Central memory CD4-positive, alpha-beta T cell (primary cell): Measurements from ENCODE around the gene TPO.
"Not testable (repeated sequence)": the region's sequence is repeated elsewhere in the genome, so short reads cannot be mapped to it uniquely, and the experiment has no call there.

ENCODE experiments used
- DNase-seq: peaks from one replicate; pipeline ENCODE4 v3.0.0; 2022

Gene TPO

DNA sequence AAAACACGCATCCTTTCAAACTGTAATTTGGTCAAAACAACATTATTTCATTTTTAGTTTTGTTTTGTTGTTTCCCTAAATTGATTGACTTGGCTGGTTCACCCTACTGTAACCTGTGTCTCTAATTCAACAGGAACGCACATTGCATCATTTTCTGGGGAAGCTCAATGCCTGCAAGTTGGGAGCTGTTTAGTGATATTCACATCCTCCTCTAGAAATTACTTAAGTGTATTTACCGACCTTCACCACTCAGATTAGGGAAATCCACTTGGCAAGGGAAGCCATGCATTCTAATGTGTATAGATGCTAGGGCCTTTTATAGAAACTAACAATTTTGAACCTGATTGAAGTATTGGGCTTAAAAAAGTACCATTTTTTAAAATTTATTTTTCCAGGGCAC is 7.3 kb upstream of the TPO start:
- no peak for DNase-seq

- no peak for DNase-seq
These were observed 6.8 kb upstream of the TPO start for GRCh38 chr2:1406434-1406833.

DNA sequence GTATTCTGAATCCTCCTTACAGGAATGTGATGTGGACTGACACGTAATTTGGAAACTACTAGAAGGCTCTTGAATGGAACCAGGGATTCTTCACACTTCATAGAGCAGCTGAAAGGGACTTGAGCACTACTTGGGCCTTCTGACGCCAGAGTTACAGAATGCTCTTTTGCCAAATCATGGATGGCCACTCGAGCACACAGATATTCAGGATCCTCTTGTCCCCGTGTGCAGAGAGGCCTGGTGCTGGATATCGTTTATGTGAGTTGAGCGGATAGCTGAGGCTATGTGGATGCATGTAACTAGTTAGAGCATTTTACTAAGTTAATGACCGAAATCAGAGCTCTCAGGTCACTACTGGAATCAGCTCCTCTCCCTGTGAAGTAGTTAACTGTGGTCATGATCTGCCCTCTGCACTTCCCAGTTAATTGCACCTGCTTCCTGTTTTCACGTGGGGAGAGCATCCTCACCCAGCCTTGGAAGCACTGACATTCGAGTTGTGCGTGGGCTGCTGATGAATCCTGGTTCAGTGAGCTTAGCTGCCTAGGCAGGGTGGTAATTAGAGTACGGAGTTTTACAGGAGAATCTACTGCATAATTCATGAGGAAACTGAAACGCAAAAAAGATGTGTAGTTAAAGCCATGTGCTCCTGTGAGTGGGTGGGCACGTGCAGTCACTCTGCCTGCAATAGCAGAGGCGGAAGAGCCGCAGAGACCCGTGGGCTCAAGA is 5.2 kb upstream of the TPO start:
- DNase-seq, result no peak

- no peak for DNase-seq
These were observed 858 bp downstream of the TPO start for GRCh38 chr2:1414121-1414520.

- DNase-seq, result not testable (repeated sequence)
These were observed 1.6 kb downstream of the TPO start for GRCh38 chr2:1414901-1415300.

- DNase-seq, result no peak
These were observed 2.2 kb downstream of the TPO start for GRCh38 chr2:1415501-1415900.

- no peak for DNase-seq
These were observed 5.3 kb downstream of the TPO start for GRCh38 chr2:1418566-1418965.

DNA sequence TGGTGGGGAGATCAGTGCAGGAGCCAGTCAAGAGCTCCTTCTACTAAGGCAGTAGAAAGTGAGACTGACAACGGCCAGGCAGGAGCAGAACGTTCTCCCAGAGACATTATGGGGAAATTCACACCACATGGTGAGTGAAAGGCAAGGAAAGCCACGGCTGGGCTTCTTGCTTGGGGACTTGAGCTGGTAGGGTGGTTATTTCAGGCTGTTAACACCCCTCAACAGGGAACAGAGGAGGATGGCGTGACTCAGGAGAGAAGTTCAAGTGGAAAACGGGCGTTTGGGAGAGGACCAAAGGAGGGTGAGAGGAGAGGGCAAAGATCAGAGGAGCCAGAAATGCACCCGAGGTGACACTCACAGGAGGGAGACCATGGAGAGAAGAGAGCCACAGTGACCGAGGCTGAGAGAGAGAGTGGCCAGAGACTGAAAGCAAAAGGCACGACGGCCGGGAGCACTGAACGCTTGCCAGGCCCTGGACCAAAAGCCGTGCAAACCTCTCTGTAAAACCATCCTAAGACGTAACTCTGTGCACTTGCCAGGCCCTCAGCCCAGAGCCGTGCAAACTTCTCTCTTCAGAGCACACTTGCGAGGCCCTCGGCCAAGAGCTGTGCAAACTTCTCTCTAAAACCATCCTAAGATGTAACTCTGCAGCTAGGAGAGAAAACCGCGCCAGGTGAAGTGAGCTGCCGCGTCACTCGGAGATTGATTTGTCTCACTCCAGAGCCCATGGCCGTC is 7.7 kb downstream of the TPO start:
- no peak for DNase-seq

DNA sequence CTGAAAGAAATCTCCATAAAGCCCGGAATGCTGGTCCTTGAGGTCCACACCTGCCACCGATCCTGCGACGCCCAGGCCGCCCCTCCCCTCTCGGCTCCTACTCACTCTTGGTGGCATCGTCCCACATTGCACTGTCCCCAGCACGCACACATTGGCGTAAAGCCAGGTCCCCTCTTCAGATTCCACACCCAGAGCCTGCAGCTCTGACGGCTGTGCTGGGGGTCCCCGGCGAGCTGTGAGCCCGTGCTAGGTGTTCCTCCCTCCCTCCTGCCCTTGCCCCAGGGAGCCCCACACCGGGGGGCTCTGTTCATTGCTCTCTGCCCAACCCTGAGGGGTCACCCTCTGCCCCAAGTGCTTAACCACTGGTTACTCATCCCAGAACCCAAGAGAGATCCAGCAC is 8.5 kb downstream of the TPO start:
- DNase-seq, result no peak

DNA sequence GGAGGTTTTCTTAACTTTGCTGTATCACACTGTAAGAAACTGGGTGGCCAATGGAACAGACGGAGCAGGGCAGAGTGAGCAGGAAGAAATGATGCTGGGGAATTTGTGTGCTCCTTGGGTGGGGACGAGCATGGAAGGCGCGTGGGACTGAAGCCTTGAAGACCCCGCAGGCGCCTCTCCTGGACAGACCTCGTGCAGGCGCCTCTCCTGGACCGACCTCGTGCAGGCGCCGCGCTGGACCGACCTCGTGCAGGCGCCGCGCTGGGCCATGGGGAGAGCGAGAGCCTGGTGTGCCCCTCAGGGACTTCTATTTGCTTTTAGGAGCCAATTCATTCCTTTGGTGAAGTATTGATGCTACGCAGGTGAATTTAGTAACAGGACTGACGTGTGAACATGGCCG is 8.9 kb downstream of the TPO start:
- DNase-seq, result no peak

DNA sequence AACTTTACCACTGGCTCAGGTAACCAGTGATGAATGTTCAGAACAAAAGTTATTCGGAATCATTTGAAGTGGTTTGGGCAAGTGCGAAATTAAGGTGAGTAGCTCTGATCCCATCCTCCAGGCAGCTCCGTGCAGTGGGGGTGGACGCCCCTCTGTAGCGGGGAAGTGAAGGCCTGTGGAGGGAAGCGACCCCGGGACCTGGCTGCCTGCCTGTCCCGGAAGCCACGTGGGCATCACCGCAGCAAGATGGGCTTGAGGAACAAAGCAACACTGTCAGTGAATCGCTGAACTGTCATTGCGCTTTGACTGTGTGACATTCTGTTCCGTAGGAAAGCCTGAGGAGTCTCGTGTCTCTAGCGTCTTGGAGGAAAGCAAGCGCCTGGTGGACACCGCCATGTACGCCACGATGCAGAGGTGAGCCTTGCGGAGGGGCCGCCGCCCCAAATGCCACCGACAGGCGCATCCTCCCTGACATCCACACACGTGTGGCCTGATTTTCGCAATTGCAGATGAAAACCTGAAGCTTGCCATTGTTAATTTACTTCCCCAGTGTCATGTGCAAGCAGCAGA is 9.5 kb downstream of the TPO start:
- DNase-seq, result no peak

DNA sequence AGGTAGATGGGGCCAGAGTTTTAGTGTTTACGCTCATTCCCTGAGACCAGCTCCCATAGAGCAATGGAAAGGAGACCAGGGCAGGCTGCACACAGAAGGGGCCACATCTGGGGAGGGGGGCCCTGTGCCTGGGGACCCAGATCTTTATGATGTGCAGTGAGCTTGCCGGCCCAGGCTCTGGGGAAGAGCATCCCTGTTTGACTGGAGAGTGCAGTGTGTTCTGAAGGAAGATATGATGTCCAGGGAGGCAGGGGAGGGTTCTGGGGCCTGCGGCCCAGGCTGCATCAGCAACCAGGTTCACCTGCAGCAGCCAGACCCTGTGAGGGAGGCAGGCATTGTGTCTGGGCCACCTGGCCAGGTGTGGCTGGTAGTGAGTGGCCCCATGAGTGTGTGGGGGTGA is 13.8 kb downstream of the TPO start:
- no peak for DNase-seq

DNA sequence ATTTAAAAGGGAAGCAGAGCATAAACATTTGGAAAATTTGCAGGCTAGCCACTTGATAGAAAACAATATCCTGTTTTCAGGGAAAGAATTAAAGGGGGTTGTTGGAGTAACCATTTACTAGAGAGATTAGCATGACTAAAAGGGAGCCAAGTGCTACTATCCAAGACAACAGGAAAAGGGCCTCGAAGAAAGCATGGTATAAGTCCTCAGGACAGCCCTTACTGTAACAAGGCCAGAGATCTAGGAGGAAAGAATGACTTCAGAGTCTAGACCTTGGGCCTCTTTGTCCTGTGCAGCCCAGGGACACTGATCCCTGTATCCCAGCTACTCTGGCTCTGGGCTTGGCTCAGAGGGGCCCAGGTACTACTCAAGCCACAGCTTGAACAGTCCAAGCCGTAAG is 16.6 kb downstream of the TPO start:
- no peak for DNase-seq

DNA sequence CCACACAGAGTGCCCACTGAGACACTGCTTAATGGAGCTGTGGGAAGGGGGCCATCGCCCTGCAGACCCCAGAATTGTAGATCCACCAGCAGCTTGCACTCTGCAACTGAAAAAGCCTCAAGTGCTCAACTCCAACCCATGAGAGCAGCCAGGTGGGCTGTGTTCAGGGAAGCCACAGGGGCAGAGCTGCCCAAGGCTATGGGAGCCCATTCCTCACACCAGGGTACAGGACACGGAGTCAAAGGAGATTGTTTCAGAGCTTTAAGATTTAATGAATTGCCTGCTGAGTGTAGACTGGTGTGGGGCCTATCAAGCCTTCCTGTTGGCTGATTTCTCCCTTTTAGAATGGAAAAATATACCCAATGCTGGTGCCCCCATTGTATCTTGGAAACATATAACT is 17.2 kb downstream of the TPO start:
- no peak for DNase-seq

- no peak for DNase-seq
These were observed 18.7 kb downstream of the TPO start for GRCh38 chr2:1431886-1432400.

DNA sequence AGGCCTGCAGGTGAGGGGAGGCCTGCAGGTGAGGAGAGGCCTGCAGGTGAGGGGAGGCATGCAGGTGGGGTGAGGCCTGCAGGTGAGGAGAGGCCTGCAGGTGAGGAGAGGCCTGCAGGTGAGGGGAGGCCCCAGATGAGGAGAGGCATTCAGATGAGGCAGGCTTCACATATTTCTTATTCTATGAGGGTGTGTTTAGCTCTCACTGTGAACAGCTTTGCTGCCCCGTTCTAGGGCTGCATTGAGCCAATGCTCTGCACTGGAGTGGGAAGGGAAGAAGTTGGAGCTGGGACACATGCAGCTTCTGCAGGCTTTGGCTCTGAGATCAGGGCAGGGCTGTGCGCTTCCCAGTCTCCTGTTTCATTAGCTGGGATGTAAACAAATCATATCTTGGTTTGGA is 19.5 kb downstream of the TPO start:
- no peak for DNase-seq

DNA sequence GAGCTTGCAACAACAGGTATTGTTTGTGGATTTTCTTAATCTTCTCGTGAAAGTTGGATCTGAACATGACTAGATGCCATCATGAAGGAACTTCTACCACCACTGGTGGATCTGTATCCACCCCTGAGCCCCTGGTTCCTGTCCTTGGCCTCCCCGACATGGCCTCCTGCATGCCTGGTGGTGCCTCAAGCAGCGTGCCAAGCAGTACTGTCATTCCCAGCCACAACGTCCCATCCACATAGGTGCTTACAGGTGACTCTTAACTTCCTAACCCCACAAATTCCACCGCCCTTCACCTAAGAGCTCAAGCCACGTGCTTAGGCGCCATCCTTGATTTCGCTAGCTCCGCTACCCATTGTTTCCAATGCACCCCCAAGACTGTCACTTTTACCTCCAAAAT is 23.1 kb downstream of the TPO start:
- no peak for DNase-seq

GRCh38 chr2:1437101-1437500 is 23.8 kb downstream of the TPO start:
- no peak for DNase-seq

DNA sequence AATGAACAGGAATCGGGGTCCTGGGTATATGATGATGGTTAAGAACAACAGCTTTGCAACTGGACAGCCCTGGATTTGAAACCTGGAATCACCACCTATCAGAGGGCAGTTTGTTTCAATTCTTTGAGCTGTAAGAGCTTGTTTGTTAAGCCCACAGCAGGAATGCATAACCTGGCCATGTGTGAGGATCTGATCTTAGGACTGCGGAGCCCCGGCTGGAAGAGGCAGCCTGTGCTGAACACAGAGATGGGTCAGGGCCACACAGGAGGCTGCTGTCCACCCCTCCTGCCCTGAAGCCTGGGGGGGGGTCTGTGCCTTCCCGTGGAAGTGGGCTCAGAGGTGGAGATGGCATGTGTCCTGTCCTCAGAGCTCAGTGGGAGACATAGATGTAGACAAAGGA is 24.3 kb downstream of the TPO start:
- DNase-seq, result no peak

GRCh38 chr2:1438972-1439371 is 25.7 kb downstream of the TPO start:
- DNase-seq, result no peak

GRCh38 chr2:1440581-1440980 is 27.3 kb downstream of the TPO start:
- no peak for DNase-seq

DNA sequence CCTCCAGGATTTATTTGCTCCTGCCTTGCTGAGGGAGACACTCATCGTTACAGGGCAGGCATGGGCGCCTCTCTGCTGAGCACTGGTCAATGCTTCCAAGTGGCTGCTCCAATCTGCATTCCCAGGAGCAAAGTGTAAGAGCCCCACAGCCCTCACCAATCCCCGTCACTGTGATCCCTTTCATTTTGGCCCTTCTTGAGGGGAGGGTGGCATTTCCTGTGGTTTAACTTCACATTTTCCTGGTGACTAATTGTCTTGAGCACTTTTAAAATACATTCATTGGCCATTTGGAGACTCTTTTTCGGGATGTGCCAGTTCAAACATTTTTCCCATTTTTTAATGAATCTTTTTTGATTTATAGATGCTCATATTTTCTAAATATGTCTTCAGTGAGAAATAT is 33.0 kb downstream of the TPO start:
- DNase-seq, result no peak

GRCh38 chr2:1448009-1448408 is 34.7 kb downstream of the TPO start:
- no peak for DNase-seq

- DNase-seq, result no peak
These were observed 37.7 kb downstream of the TPO start for GRCh38 chr2:1450915-1451314.
